ENCODE measurements around the gene DPYD.

DNA sequence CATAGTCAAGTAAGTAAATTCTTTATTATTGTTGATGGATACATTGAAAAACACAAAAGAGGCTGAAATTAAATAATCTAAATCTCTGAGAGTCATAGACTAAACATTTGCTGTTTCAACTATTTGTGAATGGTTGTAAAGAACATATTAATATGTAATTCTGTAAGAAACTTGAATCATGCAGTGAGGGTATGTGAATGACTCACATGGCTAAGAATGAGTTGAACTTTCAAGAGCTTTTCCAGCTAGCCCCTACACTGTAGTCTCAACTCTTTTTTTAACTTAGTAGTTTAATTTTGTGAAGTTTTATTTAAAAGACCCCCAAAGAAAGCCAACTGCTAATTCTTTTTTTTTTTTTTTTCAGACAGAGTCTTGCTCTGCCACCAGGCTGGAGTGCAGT is 588.1 kb downstream of the DPYD start:
- no peak for TF ChIP-seq POU2F2 (IDR thresholded peaks at IDR 0.05; ENCODE audit: low read depth, low read length)
- TF ChIP-seq POLR2A (IDR thresholded peaks at IDR 0.05; ENCODE audit: low read depth, low read length), result no peak
- no peak for TF ChIP-seq TAF1 (IDR thresholded peaks at IDR 0.05; ENCODE audit: low read depth, low read length)
- no peak for TF ChIP-seq POLR2AphosphoS5 (IDR thresholded peaks at IDR 0.05; ENCODE audit: low read depth, low read length)
- TF ChIP-seq SPI1 (IDR thresholded peaks at IDR 0.05; ENCODE audit: low read depth, low read length), result no peak
